ENCODE measurements around the gene UGT1A4. TPM values are rescaled to one million over a fixed set of nuclear protein-coding genes. Genes with fewer than 3 reads are reported as not detected.

Gene UGT1A4
- total RNA-seq, 1 experiment from 2014 or later = not detected

DNA sequence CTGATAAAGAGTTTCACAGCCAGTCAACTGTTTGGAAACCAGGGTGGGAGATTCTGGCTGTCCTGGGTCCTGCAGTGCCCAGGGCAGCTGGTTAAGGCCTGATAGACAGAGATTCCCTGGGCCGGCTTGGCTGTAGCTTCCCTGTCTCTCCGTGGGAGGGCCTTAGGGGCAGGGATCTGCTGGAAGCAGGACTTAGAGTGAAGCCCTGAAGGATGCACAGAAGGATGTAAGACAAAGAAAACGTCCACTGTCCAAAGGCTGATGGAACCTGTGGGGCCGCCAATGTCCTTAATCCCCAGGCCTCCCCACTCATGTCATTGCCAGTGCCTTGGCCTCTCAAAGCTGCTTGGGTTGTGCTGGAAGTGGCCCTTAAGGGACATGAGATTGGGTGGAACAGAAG, 92.6 kb downstream of the UGT1A4 start:
- no CpG with 5 or more reads among the region's 4 CpGs for WGBS (ENCODE audit: extremely low coverage, insufficient read length, low lambda C conversion rate)
- H3K9me3 ChIP-seq (ENCODE audit: control insufficient read depth, low read depth, low read length) = no peaks in the 10 kb centered on the region
- no peaks in the 10 kb centered on the region for H3K27me3 ChIP-seq (ENCODE audit: insufficient read depth, low read length)
- DNase-seq = no peak
- H3K4me1 Mint-ChIP-seq = no peaks in the 10 kb centered on the region
- no peak overlapping the region for H3K14ac ChIP-seq (ENCODE audit: insufficient read depth, low read length)
- no peak overlapping the region for H3K4me3 Mint-ChIP-seq
- H2BK120ac ChIP-seq (ENCODE audit: low read depth, low read length, poor library complexity, severe bottlenecking) = no peak overlapping the region
- H3K27ac ChIP-seq (ENCODE audit: insufficient read length, low read depth, low read length) = no peak overlapping the region
- no peak overlapping the region for H3K56ac ChIP-seq (ENCODE audit: insufficient read length, low read depth, low read length)
- H3K27me3 Mint-ChIP-seq (ENCODE audit: low read depth) = peaks cover 15% of the 10 kb centered on the region
- TF ChIP-seq CTCF (conservative IDR thresholded peaks at IDR 0.05) = no peak
- H3K9me3 Mint-ChIP-seq = peaks cover 0 to 2% of the 10 kb centered on the region in 2 experiments; a peak in 2 of 5 replicates
- H2AK5ac ChIP-seq (ENCODE audit: insufficient read length, low read length) = no peak overlapping the region
- H3K27ac Mint-ChIP-seq = no peak overlapping the region
- no peaks in the 10 kb centered on the region for H3K36me3 Mint-ChIP-seq (ENCODE audit: insufficient read depth in 1 of 3, low read depth in 3 of 3)
- H3T11ph ChIP-seq (ENCODE audit: low read length) = no peak overlapping the region
- H3K9ac ChIP-seq (ENCODE audit: extremely low read depth, insufficient read length, low read length) = no peak overlapping the region
- no peak overlapping the region for H2BK5ac ChIP-seq (ENCODE audit: insufficient read length, low read length)
- H4K91ac ChIP-seq (ENCODE audit: insufficient read length, low read depth, low read length) = no peak overlapping the region
- no peak overlapping the region for H2AFZ ChIP-seq (ENCODE audit: low read length)
- H3K23ac ChIP-seq (ENCODE audit: insufficient read length, low read depth, low read length) = no peak overlapping the region
- H3K18ac ChIP-seq (ENCODE audit: insufficient read length, low read depth, low read length) = no peak overlapping the region
- H4K5ac ChIP-seq (ENCODE audit: insufficient read length, low read depth, low read length) = no peak overlapping the region
- H3K79me1 ChIP-seq (ENCODE audit: insufficient read depth, low read depth, low read length, poor library complexity, severe bottlenecking) = no peaks in the 10 kb centered on the region
- no peaks in the 10 kb centered on the region for H3K4me1 ChIP-seq (ENCODE audit: insufficient read depth, low read length)
- no peak overlapping the region for H4K8ac ChIP-seq (replicated peaks; ENCODE audit: insufficient read length, low read depth, low read length)
- no peak overlapping the region for H3K4ac ChIP-seq (ENCODE audit: low read depth, low read length)
- H2BK15ac ChIP-seq (ENCODE audit: low read depth, low read length) = no peak overlapping the region
- no peak overlapping the region for H2BK20ac ChIP-seq (ENCODE audit: low read depth, low read length, poor library complexity, severe bottlenecking)
- no peaks in the 10 kb centered on the region for H3K23me2 ChIP-seq (ENCODE audit: insufficient read length, low read depth, low read length, poor library complexity, severe bottlenecking)
- H3K4me2 ChIP-seq (ENCODE audit: insufficient read depth, insufficient read length, low read length) = no peak overlapping the region
- no peaks in the 10 kb centered on the region for H4K20me1 ChIP-seq (ENCODE audit: control insufficient read depth, insufficient read depth, insufficient read length)
- H3K79me2 ChIP-seq (ENCODE audit: insufficient read depth, low read length) = no peaks in the 10 kb centered on the region
- no peak overlapping the region for H2BK12ac ChIP-seq (ENCODE audit: insufficient read length, low read depth, low read length)
